Endothelial cell of umbilical vein (primary cell): ENCODE measurements around the gene IL9. TPM values are rescaled to one million over a fixed set of nuclear protein-coding genes. Genes with fewer than 3 reads are reported as not detected.

ENCODE experiments used
- BruUV-seq: library from RNA; stranded (reverse); fragments of 400-500 nt; replicated peaks from 2 replicates; lab custom pipeline; 2021; lab: Mats Ljungman, UMichigan
- CTCF ChIA-PET: fragments of 300-600, 350-600 bp; sonication (Branson Sonifier 250); formaldehyde crosslinking; loops from one replicate; lab custom pipeline; 2021; ENCODE audit warnings: antibody characterized with exemption, inconsistent platforms; lab: Charles Lee
- POLR2A ChIA-PET: fragments of 300-600, 350-600 bp; sonication (Branson Sonifier 250); formaldehyde crosslinking; loops from one replicate; lab custom pipeline; 2021; ENCODE audit warnings: antibody characterized with exemption, inconsistent platforms; lab: Charles Lee
- DNase-seq: peaks from one replicate; pipeline ENCODE4 v3.0.0-alpha.2; 2011; ENCODE audit warnings: low read depth, low spot score
- FAIRE-seq: peaks from 2 replicates; lab custom pipeline; 2011; peaks lifted over from hg19 to GRCh38; lab: Jason Lieb, UNC
- H2AFZ ChIP-seq: 2 replicates; pipeline ENCODE4 v1.6.0; 2012; ENCODE audit warnings: low read depth, low read length, control low read depth, inconsistent platforms
- H3K27ac ChIP-seq: 2 replicates; pipeline ENCODE4 v1.5.1; 2011; ENCODE audit warnings: low read depth, mild to moderate bottlenecking, control low read depth, low read length, moderate library complexity; ENCODE audit not compliant: insufficient read depth
- H3K27me3 ChIP-seq, 2 experiments: 2 replicates each; pipeline versions ENCODE4 v1.6.0 to v1.6.1; 2011; ENCODE audit warnings: low read length in 2 of 2, mixed read lengths in 1 of 2; ENCODE audit not compliant: control insufficient read depth in 2 of 2, insufficient read depth in 2 of 2
- H3K36me3 ChIP-seq, 2 experiments: 2 replicates in 1 of 2; 3 replicates in 1 of 2; pipeline ENCODE4 v1.5.1; 2011; ENCODE audit warnings: low read length in 2 of 2, mild to moderate bottlenecking in 1 of 2, moderate library complexity in 1 of 2; ENCODE audit not compliant: control insufficient read depth in 2 of 2, insufficient read depth in 2 of 2; ENCODE audit errors: extremely low read depth in 1 of 2
- H3K4me1 ChIP-seq: 3 replicates; pipeline ENCODE4 v1.5.1; 2011; ENCODE audit warnings: mild to moderate bottlenecking, low read length; ENCODE audit not compliant: control insufficient read depth, insufficient read depth; ENCODE audit errors: extremely low read depth
- H3K4me2 ChIP-seq: 2 replicates; pipeline ENCODE4 v1.6.1; 2011; ENCODE audit warnings: low read length, control low read depth, mixed read lengths; ENCODE audit not compliant: insufficient read depth
- H3K4me3 ChIP-seq, 3 experiments: fragments of 200-600 bp in 1 of 3; sonication (generic), shearing (Covaris generic) in 1 of 3; replicated peaks in 1 of 3; 2 replicates each; pipeline ENCODE4 v1.5.1; 2011 to 2016; ENCODE audit warnings: control low read depth in 3 of 3, low read length in 3 of 3, mild to moderate bottlenecking in 2 of 3, inconsistent platforms in 1 of 3, low read depth in 1 of 3, moderate library complexity in 1 of 3; ENCODE audit not compliant: insufficient read depth in 1 of 3
- H3K79me2 ChIP-seq: 2 replicates; pipeline ENCODE4 v1.6.0; 2012; ENCODE audit warnings: low read length, inconsistent platforms; ENCODE audit not compliant: control insufficient read depth, insufficient read depth
- H3K9ac ChIP-seq: replicated peaks from 2 replicates; pipeline ENCODE3; 2011; ENCODE audit warnings: low read length, control low read depth; ENCODE audit not compliant: insufficient read depth; ENCODE audit errors: extremely low read depth
- H3K9me1 ChIP-seq: replicated peaks from 3 replicates; pipeline ENCODE4 v1.6.0; 2011; ENCODE audit warnings: mild to moderate bottlenecking, low read length; ENCODE audit not compliant: control insufficient read depth, insufficient read depth; ENCODE audit errors: extremely low read depth
- H3K9me3 ChIP-seq: replicated peaks from 2 replicates; pipeline ENCODE4 v1.5.1; 2012; ENCODE audit warnings: low read length, inconsistent platforms; ENCODE audit not compliant: control insufficient read depth, insufficient read depth
- H4K20me1 ChIP-seq: replicated peaks from 2 replicates; pipeline ENCODE3; 2011; ENCODE audit warnings: mild to moderate bottlenecking, low read length; ENCODE audit not compliant: control insufficient read depth, insufficient read depth; ENCODE audit errors: extremely low read depth
- CTCF ChIP-seq, 2 donors: IDR thresholded peaks; 1 replicate in 1 of 2; 2 replicates in 1 of 2; pipeline ENCODE4 v1.5.1; 2011; ENCODE audit warnings: low read length in 2 of 2, mild to moderate bottlenecking in 2 of 2, moderate library complexity in 2 of 2, control low read depth in 1 of 2, inconsistent platforms in 1 of 2, low read depth in 1 of 2; ENCODE audit not compliant: insufficient read depth in 1 of 2; ENCODE audit errors: extremely low read depth in 1 of 2
- EZH2 ChIP-seq: IDR thresholded peaks from 2 replicates; pipeline ENCODE4 v1.6.1; 2012; ENCODE audit warnings: borderline replicate concordance, low read depth, mild to moderate bottlenecking, moderate library complexity, low read length, inconsistent platforms; ENCODE audit not compliant: severe bottlenecking
- FOS ChIP-seq: IDR thresholded peaks from 2 replicates; pipeline ENCODE4 v1.6.1; 2011; ENCODE audit warnings: mild to moderate bottlenecking, low read length, moderate library complexity, borderline replicate concordance; ENCODE audit not compliant: insufficient read depth
- GATA2 ChIP-seq: IDR thresholded peaks from 2 replicates; pipeline ENCODE4 v1.7.0; 2011; ENCODE audit warnings: low read depth, mild to moderate bottlenecking, moderate library complexity, mixed read lengths, low read length; ENCODE audit not compliant: insufficient read length, insufficient read depth
- JUN ChIP-seq: IDR thresholded peaks from 2 replicates; pipeline ENCODE4 v1.6.1; 2011; ENCODE audit warnings: borderline replicate concordance, low read depth; ENCODE audit not compliant: insufficient read length, insufficient read depth
- MAX ChIP-seq: IDR thresholded peaks from 2 replicates; pipeline ENCODE4 v1.6.1; 2011; ENCODE audit not compliant: insufficient read depth, insufficient read length
- MYC ChIP-seq: IDR thresholded peaks from one replicate; pipeline ENCODE4 v1.6.1; 2011; ENCODE audit warnings: mild to moderate bottlenecking, low read depth, low read length
- POLR2A ChIP-seq: IDR thresholded peaks from 2 replicates; pipeline ENCODE4 v1.6.1; 2012; ENCODE audit warnings: low read depth, mild to moderate bottlenecking, control low read depth, low read length
- POLR2AphosphoS5 ChIP-seq: IDR thresholded peaks from 2 replicates; pipeline ENCODE4 v1.6.1; 2012; ENCODE audit warnings: low read depth, mild to moderate bottlenecking, control low read depth, low read length, moderate library complexity; ENCODE audit not compliant: insufficient read depth
- dilution Hi-C: fragments of 300-500 bp; cut with MboI; formaldehyde crosslinking; loops from one replicate; pipeline ENCODE4 v1.15.0; 2019; ENCODE audit warnings: low sequenced_read_pairs; ENCODE audit not compliant: extremely low pct_ligation_motif_present
- intact Hi-C: fragments of 100-400 bp; cut with micrococcal nuclease; formaldehyde crosslinking; loops from one replicate; pipeline ENCODE4 v1.10.0; 2022
- polyA plus RNA-seq, 4 experiments: library from polyadenylated mRNA; depleted of rRNA in 3 of 4; stranded (reverse) in 3 of 4; unstranded in 1 of 4; fragments of >200 nt; gene quantifications; 2 replicates each; pipeline versions ENCODE4 v1.2.1 to v1.2.3, GENCODE V29; 2011 to 2012; ENCODE audit warnings: missing spikeins in 1 of 4
- total RNA-seq: library from RNA; stranded (reverse); gene quantifications from 2 replicates; pipeline ENCODE4 v1.2.3, GENCODE V29; 2021

IL9 gene
- total and polyA plus RNA-seq, 2 donors (not counting 3 experiments of a cell fraction or from before 2014, with no cell fraction given): not detected

DNA sequence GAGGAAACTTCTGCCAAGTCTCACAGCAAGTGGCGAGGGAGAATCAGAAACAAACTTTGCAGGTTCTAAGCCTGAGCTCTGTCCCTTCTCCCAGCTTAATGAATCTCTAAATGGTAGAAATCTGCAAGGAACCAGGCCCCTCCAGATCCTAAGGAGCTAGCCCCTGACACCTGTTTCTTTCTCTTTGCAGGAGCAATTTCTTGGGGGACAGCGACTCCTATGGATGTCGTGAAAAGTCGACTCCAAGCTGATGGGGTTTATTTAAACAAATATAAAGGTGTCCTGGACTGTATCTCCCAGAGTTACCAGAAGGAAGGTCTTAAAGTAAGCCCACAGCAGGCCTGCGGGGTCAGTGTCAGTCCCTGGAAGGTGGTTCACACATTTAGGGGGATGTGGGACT, 21.8 kb downstream of the IL9 start:
- no peaks in the 10 kb centered on the region for H3K9me3 ChIP-seq
- H3K9ac ChIP-seq: no peak overlapping the region
- H3K27ac ChIP-seq: no peak overlapping the region
- no peaks in the 10 kb centered on the region for H3K4me1 ChIP-seq
- no peak overlapping the region for H3K4me2 ChIP-seq
- dilution Hi-C loops (no loop called here), intact Hi-C loops (no loop called here)
- H3K79me2 ChIP-seq: no peaks in the 10 kb centered on the region
- no peak overlapping the region for H2AFZ ChIP-seq
- FAIRE-seq: no peak
- DNase-seq: no peak
- POLR2A ChIA-PET: no interaction called here
- no peaks in the 10 kb centered on the region for H3K36me3 ChIP-seq
- no TSS peak for BruUV-seq
- H4K20me1 ChIP-seq: no peaks in the 10 kb centered on the region
- CTCF ChIA-PET: interaction anchor here (2.0 kb wide), 1 partner anchor 209 kb away, joined by 5 read pairs; no protein-coding TSS in a partner anchor
- no peaks in the 10 kb centered on the region for H3K27me3 ChIP-seq
- no peak overlapping the region for H3K4me3 ChIP-seq
- H3K9me1 ChIP-seq: no peaks in the 10 kb centered on the region
- TF ChIP-seq GATA2 (no peak), CTCF (IDR thresholded peaks at IDR 0.05; ENCODE audit: extremely low read depth in 1 of 2, insufficient read depth in 1 of 2, low read depth in 1 of 2, low read length in 2 of 2) (no peak), MYC (no peak), FOS (no peak), MAX (no peak), JUN (no peak), EZH2 (no peak), POLR2AphosphoS5 (no peak), POLR2A (no peak)
